WERI-Rb-1 (cell line): ENCODE data around the gene RBM8A.
A peak's percentile ranks its signal among the peaks of the same experiment; 100 is the strongest.

ENCODE experiments used
- DNase-seq: peaks from one replicate; pipeline ENCODE4 v3.0.0-alpha.2; 2020
- H3K27ac ChIP-seq: fragments of 250-450 bp; sonication (Bioruptor Pico); 2 replicates; pipeline ENCODE4 v1.5.1; 2020; ENCODE audit warnings: mild to moderate bottlenecking, moderate library complexity
- H3K27me3 ChIP-seq: fragments of 250-450 bp; sonication (Bioruptor Pico); 2 replicates; pipeline ENCODE4 v1.5.1; 2021; ENCODE audit warnings: mild to moderate bottlenecking, low read depth, moderate library complexity; ENCODE audit not compliant: insufficient read depth, severe bottlenecking
- H3K36me3 ChIP-seq: fragments of 250-450 bp; sonication (Bioruptor Pico); 2 replicates; pipeline ENCODE4 v1.5.1; 2020; ENCODE audit warnings: mild to moderate bottlenecking, moderate library complexity
- H3K4me3 ChIP-seq: 2 replicates; pipeline ENCODE4 v1.5.1; 2011; ENCODE audit warnings: low read depth, mild to moderate bottlenecking, control low read depth, low read length
- H3K9me3 ChIP-seq: fragments of 250-450 bp; sonication (Bioruptor Pico); 2 replicates; pipeline ENCODE4 v1.5.1; 2021; ENCODE audit warnings: mild to moderate bottlenecking, moderate library complexity; ENCODE audit not compliant: severe bottlenecking
- CTCF ChIP-seq: IDR thresholded peaks from 2 replicates; pipeline ENCODE4 v1.5.1; 2011; ENCODE audit warnings: low read depth, mild to moderate bottlenecking, control low read depth, inconsistent platforms, low read length

Gene RBM8A

DNA sequence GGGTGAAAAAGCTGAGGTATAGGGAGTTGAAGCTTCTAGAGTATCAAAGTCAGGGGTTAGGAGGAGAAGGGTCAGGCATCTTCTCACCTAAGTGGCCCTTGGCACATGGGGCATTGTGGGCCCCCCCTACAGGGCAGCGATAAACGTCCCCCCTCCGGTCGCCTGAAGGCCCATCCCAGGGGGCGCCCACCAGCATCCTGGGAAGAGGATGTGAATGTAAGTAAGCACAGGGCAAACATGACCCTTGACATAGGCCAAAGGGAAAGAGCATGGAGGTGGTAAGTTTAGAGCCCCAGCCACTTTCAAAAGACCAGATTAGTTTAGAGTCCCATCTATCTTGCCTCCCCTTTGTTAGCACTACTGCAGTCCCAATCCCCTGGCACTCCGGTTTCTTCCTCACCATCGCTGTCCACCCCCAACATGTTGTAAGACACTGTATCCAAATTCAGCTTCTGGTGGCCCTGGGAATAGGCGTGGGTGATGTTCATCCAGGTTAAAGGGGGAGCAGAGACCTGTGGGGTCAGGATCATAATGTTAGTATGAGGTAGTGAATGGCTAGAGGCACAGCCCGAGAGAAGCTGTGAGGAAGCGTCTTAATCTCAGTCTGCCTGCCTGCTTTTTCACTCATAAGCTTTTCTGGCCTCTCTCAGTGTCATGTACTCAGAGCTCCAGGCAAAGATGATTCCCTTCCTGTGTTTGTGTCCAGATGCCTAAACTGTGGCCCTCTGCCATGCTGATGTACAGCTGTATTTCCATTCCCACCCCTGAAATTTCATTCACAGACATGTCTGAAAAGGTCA lies 20.1 kb downstream of the RBM8A start:
- DNase-seq: peak; percentile 10
- Histone ChIP-seq H3K27ac (no peak overlapping the region), H3K9me3 (no peaks in the 10 kb centered on the region), H3K4me3 (no peak overlapping the region), H3K36me3 (peaks cover 22% of the 10 kb centered on the region), H3K27me3 (no peaks in the 10 kb centered on the region)
- TF ChIP-seq CTCF: no peak

GRCh38 chr1:145901312-145902021 lies 25.8 kb downstream of the RBM8A start:
- DNase-seq: no peak
- Histone ChIP-seq H3K27ac (no peak overlapping the region), H3K27me3 (no peaks in the 10 kb centered on the region), H3K9me3 (no peaks in the 10 kb centered on the region), H3K4me3 (no peak overlapping the region), H3K36me3 (no peaks in the 10 kb centered on the region)
- TF ChIP-seq CTCF: peak; percentile 32; the same call in 1 of the 2 replicates

- H3K9me3 ChIP-seq: no peaks in the 10 kb centered on the region
- DNase-seq: no peak
- H3K27me3 ChIP-seq: no peaks in the 10 kb centered on the region
- no peak overlapping the region for H3K4me3 ChIP-seq
- no peak overlapping the region for H3K27ac ChIP-seq
- no peak for TF ChIP-seq CTCF
- no peaks in the 10 kb centered on the region for H3K36me3 ChIP-seq
These were observed 28.5 kb downstream of the RBM8A start for GRCh38 chr1:145898756-145899155.

DNA sequence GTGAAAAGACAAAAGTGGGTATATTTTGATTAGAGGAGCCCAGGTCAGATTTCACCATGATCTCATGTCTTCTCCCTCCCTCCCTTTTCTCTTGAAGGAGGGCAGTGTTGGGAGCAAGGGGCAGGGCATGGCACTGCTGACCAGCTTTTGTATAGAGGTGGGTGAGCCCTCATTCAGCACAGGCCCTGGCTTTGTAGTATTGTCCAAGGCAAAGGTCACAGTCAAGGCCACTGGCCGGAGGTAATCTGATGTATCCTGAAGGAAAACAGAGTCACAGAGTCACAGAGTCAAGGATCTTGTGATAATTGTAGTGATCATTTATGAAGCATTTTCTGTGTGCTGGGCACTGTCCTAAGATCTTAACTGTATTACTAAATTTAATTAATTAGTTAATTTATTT lies 29.3 kb downstream of the RBM8A start:
- Histone ChIP-seq H3K4me3 (no peak overlapping the region), H3K9me3 (no peaks in the 10 kb centered on the region), H3K27me3 (no peaks in the 10 kb centered on the region), H3K36me3 (no peaks in the 10 kb centered on the region), H3K27ac (no peak overlapping the region)
- TF ChIP-seq CTCF: no peak
- DNase-seq: no peak

- no peak for TF ChIP-seq CTCF
- no peaks in the 10 kb centered on the region for H3K36me3 ChIP-seq
- H3K27ac ChIP-seq: no peak overlapping the region
- H3K9me3 ChIP-seq: no peaks in the 10 kb centered on the region
- H3K4me3 ChIP-seq: no peak overlapping the region
- DNase-seq: no peak
- H3K27me3 ChIP-seq: no peaks in the 10 kb centered on the region
These were observed 31.8 kb downstream of the RBM8A start for GRCh38 chr1:145895471-145895870.
